ENCODE measurements around the gene TNS1.

DNA sequence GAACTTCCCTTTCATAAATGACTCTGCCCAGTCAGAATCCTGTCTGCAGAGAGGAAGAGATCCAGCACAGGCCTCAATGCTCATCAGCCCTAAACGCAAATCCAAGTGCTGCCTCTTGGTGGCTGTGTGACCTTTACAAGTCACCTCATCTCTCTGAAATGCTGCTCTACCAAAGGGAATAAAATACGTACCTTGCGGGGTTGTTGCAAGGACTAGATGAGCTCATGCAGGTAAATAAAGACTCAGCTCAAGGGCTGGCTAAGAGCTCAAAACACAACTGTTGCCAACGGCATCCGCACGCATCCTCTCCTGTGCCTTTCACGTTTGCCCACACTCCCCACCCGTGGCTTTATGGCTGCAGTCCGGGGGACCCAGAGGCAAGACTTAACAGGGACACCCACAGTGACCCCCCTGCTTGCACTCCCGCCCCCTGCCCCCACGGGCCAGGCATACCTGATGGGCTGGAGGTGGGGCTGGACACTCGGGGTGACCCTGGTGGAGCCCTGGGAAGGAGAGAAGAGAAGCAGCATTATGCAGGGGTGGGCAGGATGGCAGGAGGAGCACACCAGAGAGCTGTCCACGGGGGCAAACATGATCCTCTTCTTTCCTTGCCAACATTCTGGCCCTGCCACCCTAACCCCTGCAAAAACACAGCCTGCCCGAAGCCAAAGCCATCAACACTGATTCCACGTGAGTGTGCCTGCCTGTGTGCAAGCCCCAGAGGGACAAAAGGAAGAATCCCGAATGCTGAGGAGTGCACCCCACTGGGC is 102.6 kb downstream of the TNS1 start:
- TF ChIP-seq, protein P1, sequence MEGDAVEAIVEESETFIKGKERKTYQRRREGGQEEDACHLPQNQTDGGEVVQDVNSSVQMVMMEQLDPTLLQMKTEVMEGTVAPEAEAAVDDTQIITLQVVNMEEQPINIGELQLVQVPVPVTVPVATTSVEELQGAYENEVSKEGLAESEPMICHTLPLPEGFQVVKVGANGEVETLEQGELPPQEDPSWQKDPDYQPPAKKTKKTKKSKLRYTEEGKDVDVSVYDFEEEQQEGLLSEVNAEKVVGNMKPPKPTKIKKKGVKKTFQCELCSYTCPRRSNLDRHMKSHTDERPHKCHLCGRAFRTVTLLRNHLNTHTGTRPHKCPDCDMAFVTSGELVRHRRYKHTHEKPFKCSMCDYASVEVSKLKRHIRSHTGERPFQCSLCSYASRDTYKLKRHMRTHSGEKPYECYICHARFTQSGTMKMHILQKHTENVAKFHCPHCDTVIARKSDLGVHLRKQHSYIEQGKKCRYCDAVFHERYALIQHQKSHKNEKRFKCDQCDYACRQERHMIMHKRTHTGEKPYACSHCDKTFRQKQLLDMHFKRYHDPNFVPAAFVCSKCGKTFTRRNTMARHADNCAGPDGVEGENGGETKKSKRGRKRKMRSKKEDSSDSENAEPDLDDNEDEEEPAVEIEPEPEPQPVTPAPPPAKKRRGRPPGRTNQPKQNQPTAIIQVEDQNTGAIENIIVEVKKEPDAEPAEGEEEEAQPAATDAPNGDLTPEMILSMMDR (IDR thresholded peaks at IDR 0.05) = no peak
- TF ChIP-seq POLR2AphosphoS5 (IDR thresholded peaks at IDR 0.05; ENCODE audit: low read depth, low read length) (no peak), CHD2 (IDR thresholded peaks at IDR 0.05; ENCODE audit: low read length, partially characterized antibody) (no peak), RFX5 (IDR thresholded peaks at IDR 0.05; ENCODE audit: low read length) (no peak), GABPA (IDR thresholded peaks at IDR 0.05; ENCODE audit: low read depth) (no peak), SMC3 (IDR thresholded peaks at IDR 0.05; ENCODE audit: low read depth, low read length) (no peak), EP300 (IDR thresholded peaks at IDR 0.05; ENCODE audit: borderline replicate concordance in 1 of 2, low read depth in 1 of 2, low read length in 1 of 2) (no peak), JUND (IDR thresholded peaks at IDR 0.05) (no peak)
